IMR-90 (cell line): ENCODE data around the gene ZNF593. TPM values are rescaled to one million over a fixed set of nuclear protein-coding genes. Genes with fewer than 3 reads are reported as not detected.

ENCODE experiments used
- ATAC-seq: fragments of 200-7000 bp; cut with Tn5 transposase; 2 replicates; pipeline ENCODE4 v1.9.1; 2020; ENCODE audit warnings: low read depth, mild to moderate bottlenecking, moderate library complexity
- BruUV-seq: library from RNA; stranded (reverse); fragments of 400-500 nt; replicated peaks from 2 replicates; lab custom pipeline; 2021; lab: Mats Ljungman, UMichigan
- CTCF ChIA-PET: fragments of 300-600 bp; formaldehyde crosslinking; extraction: SDS; loops from one replicate; lab custom pipeline; 2021; ENCODE audit warnings: antibody characterized with exemption; lab: Yijun Ruan, JAX
- POLR2A ChIA-PET: fragments of 300-600 bp; sonication (Branson Sonifier 250); formaldehyde crosslinking; loops from one replicate; lab custom pipeline; 2022; ENCODE audit warnings: antibody characterized with exemption; ENCODE audit not compliant: unreplicated experiment; lab: Charles Lee
- DNase-seq: peaks from one replicate; pipeline ENCODE4 v3.0.0; 2013
- H2AFZ ChIP-seq: replicated peaks from 2 replicates; pipeline ENCODE3; 2013; ENCODE audit warnings: low read length, mild to moderate bottlenecking; ENCODE audit not compliant: poor library complexity
- H2AK5ac ChIP-seq: 2 replicates; pipeline ENCODE4 v1.6.1; 2013; ENCODE audit warnings: low read depth, low read length, inconsistent platforms
- H2AK9ac ChIP-seq: replicated peaks from 2 replicates; pipeline ENCODE3; 2013; ENCODE audit warnings: mild to moderate bottlenecking, low read depth, low read length, moderate library complexity; ENCODE audit not compliant: poor library complexity
- H2BK120ac ChIP-seq: 2 replicates; pipeline ENCODE4 v1.6.1; 2013; ENCODE audit warnings: low read depth, low read length, inconsistent platforms
- H2BK15ac ChIP-seq: 3 replicates; pipeline ENCODE4 v1.6.1; 2013; ENCODE audit warnings: low read depth, low read length, inconsistent platforms
- H2BK20ac ChIP-seq: 2 replicates; pipeline ENCODE4 v1.6.1; 2013; ENCODE audit warnings: low read depth, mild to moderate bottlenecking, inconsistent platforms, low read length, moderate library complexity
- H2BK5ac ChIP-seq: 2 replicates; pipeline ENCODE4 v1.6.1; 2013; ENCODE audit warnings: mild to moderate bottlenecking, low read depth, low read length, inconsistent platforms; ENCODE audit not compliant: poor library complexity, severe bottlenecking
- H3K14ac ChIP-seq: replicated peaks from 2 replicates; pipeline ENCODE4 v1.6.1; 2013; ENCODE audit warnings: low read depth, low read length, inconsistent platforms
- H3K18ac ChIP-seq: 2 replicates; pipeline ENCODE4 v1.6.1; 2013; ENCODE audit warnings: low read depth, low read length, control low read depth
- H3K23ac ChIP-seq: 2 replicates; pipeline ENCODE4 v1.6.1; 2013; ENCODE audit warnings: low read depth, low read length, inconsistent platforms
- H3K27ac ChIP-seq: 2 replicates; pipeline ENCODE4 v1.5.1; 2013; ENCODE audit warnings: mild to moderate bottlenecking, control low read depth, low read length; ENCODE audit not compliant: insufficient read depth
- H3K27me3 ChIP-seq: 2 replicates; pipeline ENCODE4 v1.6.1; 2013; ENCODE audit warnings: low read length; ENCODE audit not compliant: control insufficient read depth, insufficient read depth
- H3K36me3 ChIP-seq: 2 replicates; pipeline ENCODE4 v1.6.1; 2013; ENCODE audit warnings: low read length, mixed read lengths; ENCODE audit not compliant: control insufficient read depth, insufficient read depth
- H3K4ac ChIP-seq: 2 replicates; pipeline ENCODE4 v1.6.1; 2013; ENCODE audit warnings: low read depth, low read length, inconsistent platforms
- H3K4me1 ChIP-seq: 2 replicates; pipeline ENCODE4 v1.6.1; 2013; ENCODE audit warnings: low read length, mixed read lengths; ENCODE audit not compliant: control insufficient read depth, insufficient read depth
- H3K4me2 ChIP-seq: 2 replicates; pipeline ENCODE4 v1.6.1; 2013; ENCODE audit warnings: low read depth, mild to moderate bottlenecking, control low read depth, low read length, moderate library complexity
- H3K4me3 ChIP-seq: 2 replicates; pipeline ENCODE4 v1.5.1; 2013; ENCODE audit warnings: low read depth, mild to moderate bottlenecking, control low read depth, low read length, moderate library complexity; ENCODE audit not compliant: insufficient read depth
- H3K56ac ChIP-seq: 2 replicates; pipeline ENCODE4 v1.6.1; 2013; ENCODE audit warnings: low read length, inconsistent platforms; ENCODE audit not compliant: insufficient read depth; ENCODE audit errors: extremely low read depth
- H3K79me1 ChIP-seq, 2 experiments: 2 replicates each; pipeline ENCODE4 v1.6.1; 2013; ENCODE audit warnings: low read length in 2 of 2, inconsistent platforms in 1 of 2, low read depth in 1 of 2
- H3K9ac ChIP-seq: 2 replicates; pipeline ENCODE4 v1.6.1; 2013; ENCODE audit warnings: low read depth, low read length, control low read depth
- H3K9me1 ChIP-seq: 2 replicates; pipeline ENCODE4 v1.6.1; 2013; ENCODE audit warnings: low read length, inconsistent platforms; ENCODE audit not compliant: insufficient read depth
- H3K9me3 ChIP-seq: 2 replicates; pipeline ENCODE4 v1.6.1; 2013; ENCODE audit warnings: low read length; ENCODE audit not compliant: control insufficient read depth, insufficient read depth
- H4K20me1 ChIP-seq: 2 replicates; pipeline ENCODE4 v1.6.1; 2013; ENCODE audit warnings: low read length, inconsistent platforms; ENCODE audit not compliant: insufficient read depth
- H4K5ac ChIP-seq: 2 replicates; pipeline ENCODE4 v1.6.1; 2013; ENCODE audit warnings: mild to moderate bottlenecking, low read depth, low read length, control low read depth
- H4K8ac ChIP-seq, 2 experiments: 2 replicates each; pipeline ENCODE4 v1.6.1; 2013; ENCODE audit warnings: low read depth in 2 of 2, low read length in 2 of 2, control low read depth in 1 of 2, inconsistent platforms in 1 of 2
- H4K91ac ChIP-seq: 2 replicates; pipeline ENCODE4 v1.6.1; 2013; ENCODE audit warnings: low read depth, low read length, inconsistent platforms; ENCODE audit not compliant: insufficient read depth
- BHLHE40 ChIP-seq: fragments of 150-350 bp; IDR thresholded peaks from 2 replicates; pipeline ENCODE4 v1.6.1; 2016; ENCODE audit warnings: mild to moderate bottlenecking, low read depth, low read length
- CHD1 ChIP-seq: IDR thresholded peaks from 2 replicates; pipeline ENCODE4 v1.6.1; 2012; ENCODE audit warnings: low read depth, low read length, improper control_type of control experiment
- CTCF ChIP-seq: conservative IDR thresholded peaks from 2 replicates; pipeline ENCODE4 v1.5.1; 2012; ENCODE audit warnings: mild to moderate bottlenecking, low read depth, low read length, improper control_type of control experiment
- NFE2L2 ChIP-seq: fragments of 150-350 bp; IDR thresholded peaks from 2 replicates; pipeline ENCODE4 v1.6.1; 2016; ENCODE audit warnings: low read depth, mild to moderate bottlenecking, low read length
- POLR2A ChIP-seq: IDR thresholded peaks from 2 replicates; pipeline ENCODE4 v1.6.1; 2012; ENCODE audit warnings: mild to moderate bottlenecking, low read depth, low read length
- RCOR1 ChIP-seq: IDR thresholded peaks from 2 replicates; pipeline ENCODE4 v1.6.1; 2012; ENCODE audit warnings: mild to moderate bottlenecking, low read length, improper control_type of control experiment; ENCODE audit not compliant: insufficient replicate concordance
- RFX5 ChIP-seq: IDR thresholded peaks from 2 replicates; pipeline ENCODE4 v1.8.0; 2012; ENCODE audit warnings: low read depth, mild to moderate bottlenecking, low read length, moderate library complexity
- WGBS, 2 experiments: methylation state at CpG; one replicate each; pipeline versions ENCODE4 v1.1.5 to v1.1.7; 2013; ENCODE audit warnings: missing lambda C conversion rate in 2 of 2; ENCODE audit not compliant: insufficient read length in 1 of 2; ENCODE audit errors: extremely low coverage in 2 of 2; 5-methylcytosine and 5-hydroxymethylcytosine counted together
- dilution Hi-C: fragments of 300-500 bp; cut with HindIII; formaldehyde crosslinking; loops from one replicate; pipeline ENCODE4 v1.14.3; 2018; ENCODE audit warnings: low sequenced_read_pairs; ENCODE audit not compliant: unreplicated experiment
- in situ Hi-C: fragments of 300-500 bp; cut with MboI; formaldehyde crosslinking; loops from 3 replicates; pipeline ENCODE4 v1.14.3; 2019; ENCODE audit warnings: low sequenced_read_pairs, inconsistent platforms, mixed read lengths
- intact Hi-C: fragments of 100-400 bp; cut with micrococcal nuclease; formaldehyde crosslinking; loops from 2 replicates; pipeline ENCODE4 v1.10.0; 2022
- polyA plus RNA-seq, 3 experiments: library from polyadenylated mRNA; depleted of rRNA; stranded (reverse); fragments of >200 nt; gene quantifications; 2 replicates each; pipeline ENCODE4 v1.2.3, GENCODE V29; 2012; ENCODE audit warnings: low replicate concordance in 1 of 3
- total RNA-seq: library from RNA; depleted of rRNA; stranded (reverse); fragments of >200 nt; gene quantifications from 2 replicates; pipeline ENCODE4 v1.2.3, GENCODE V29; 2012

Gene ZNF593
- total and polyA plus RNA-seq, 2 of the 4 experiments (the other 2 are of a cell fraction) = 22.2 to 57.7 TPM

- no peak overlapping the region for H3K56ac ChIP-seq
- H2BK15ac ChIP-seq = no peak overlapping the region
- H3K27ac ChIP-seq = no peak overlapping the region; the same call in 1 of the 2 replicates
- H3K9ac ChIP-seq = no peak overlapping the region
- no peak overlapping the region for H3K4ac ChIP-seq
- WGBS, 2 experiments = 2% methylated on average over 64 of the region's 98 CpGs; no CpG with 5 or more reads in 1 of the 2 experiments
- no peak overlapping the region for H3K18ac ChIP-seq
- peaks cover 31% of the 10 kb centered on the region; the same call in 1 of the 2 replicates for H3K27me3 ChIP-seq
- ATAC-seq (peak; percentile 74), DNase-seq (peak; percentile 31)
- no peak overlapping the region for H4K91ac ChIP-seq
- intact Hi-C loops (no loop called here), in situ Hi-C loops (no loop called here), dilution Hi-C loops (no loop called here)
- H3K4me2 ChIP-seq = peak overlapping the region; percentile 78
- no peaks in the 10 kb centered on the region for H3K9me1 ChIP-seq
- H2BK120ac ChIP-seq = no peak overlapping the region
- H2BK20ac ChIP-seq = no peak overlapping the region
- H3K23ac ChIP-seq = no peak overlapping the region
- H2AFZ ChIP-seq = peak overlapping the region; percentile 89
- ChIA-PET CTCF (no interaction called here), POLR2A (no interaction called here)
- no peaks in the 10 kb centered on the region for H4K20me1 ChIP-seq
- H4K8ac ChIP-seq = no peak overlapping the region
- no peak overlapping the region for H2BK5ac ChIP-seq
- H3K9me3 ChIP-seq = no peaks in the 10 kb centered on the region
- no peak overlapping the region for H3K14ac ChIP-seq
- H3K4me1 ChIP-seq = peaks cover 4% of the 10 kb centered on the region
- H2AK5ac ChIP-seq = no peak overlapping the region
- TF ChIP-seq CHD1 = no peak
- no peak for TF ChIP-seq NFE2L2
- TF ChIP-seq BHLHE40 = no peak
- TF ChIP-seq RFX5 = no peak
- TF ChIP-seq CTCF = no peak; the same call in 1 of the 2 replicates
- TF ChIP-seq POLR2A = no peak
- no peak for TF ChIP-seq RCOR1
- peak overlapping the region; percentile 41 for H3K4me3 ChIP-seq
- no peaks in the 10 kb centered on the region for H3K36me3 ChIP-seq
- BruUV-seq = no TSS peak
- H3K79me1 ChIP-seq = no peaks in the 10 kb centered on the region
- peak overlapping the region; percentile 58 for H2AK9ac ChIP-seq
- H4K5ac ChIP-seq = no peak overlapping the region
Measured at GRCh38 chr1:26161415-26162219, 8.1 kb upstream of the ZNF593 start.
